Vagina (tissue), 2 donors: ENCODE measurements around the gene POU5F2. TPM values are rescaled to one million over a fixed set of nuclear protein-coding genes. Genes with fewer than 3 reads are reported as not detected.

Source experiments
- DNase-seq, 2 donors: peaks; one replicate each; pipeline ENCODE4 v3.0.0-alpha.2; 2017; ENCODE audit errors: extremely low spot score in 2 of 2
- H3K27ac ChIP-seq: fragments of 200-600 bp; sonication (generic); one replicate; pipeline ENCODE4 v1.5.1; 2019
- H3K27me3 ChIP-seq: fragments of 200-600 bp; sonication (generic); one replicate; pipeline ENCODE4 v1.5.1; 2019
- H3K36me3 ChIP-seq, 2 donors: fragments of 200-600 bp; sonication (generic); one replicate each; pipeline ENCODE4 v1.5.1; 2017 to 2019
- H3K4me1 ChIP-seq: fragments of 200-600 bp; sonication (generic); one replicate; pipeline ENCODE4 v1.5.1; 2019
- H3K4me3 ChIP-seq, 2 donors: fragments of 200-600 bp; sonication (generic); 1 replicate in 1 of 2; 2 replicates in 1 of 2; pipeline ENCODE4 v1.5.1; 2016 to 2019
- H3K9me3 ChIP-seq: fragments of 200-600 bp; sonication (generic); one replicate; pipeline ENCODE4 v1.5.1; 2019
- CTCF ChIP-seq, 3 experiments: fragments of 450-650 bp in 2 of 3; fragments of 200-600 bp in 1 of 3; sonication (generic) in 1 of 3; IDR thresholded peaks; one replicate each; pipeline ENCODE4 v1.5.1; 2017 to 2019; ENCODE audit warnings: antibody characterized with exemption in 3 of 3, mild to moderate bottlenecking in 2 of 3, moderate library complexity in 2 of 3
- POLR2A ChIP-seq, 2 donors: fragments of 450-650 bp; IDR thresholded peaks; one replicate each; pipeline ENCODE4 v1.6.1; 2017; ENCODE audit warnings: antibody characterized with exemption in 2 of 2, mild to moderate bottlenecking in 2 of 2, moderate library complexity in 2 of 2
- POLR2AphosphoS5 ChIP-seq, 2 donors: sonication (generic); formaldehyde crosslinking; IDR thresholded peaks; one replicate each; pipeline ENCODE4 v1.9.0; 2017; ENCODE audit warnings: antibody characterized with exemption in 2 of 2, mild to moderate bottlenecking in 2 of 2, low read depth in 1 of 2; ENCODE audit not compliant: insufficient read depth in 1 of 2
- intact Hi-C: fragments of 100-400 bp; cut with DNase I; formaldehyde crosslinking; loops from one replicate; pipeline ENCODE4 v1.15.1; 2023
- total RNA-seq: library from RNA; depleted of rRNA; stranded (reverse); fragments of >200 nt; gene quantifications from one replicate; pipeline ENCODE4 v1.2.3, GENCODE V29; 2016

POU5F2 gene
- total RNA-seq, 1 donor from 2014 or later = 3.2 TPM

- TF ChIP-seq POLR2AphosphoS5 (IDR thresholded peaks at IDR 0.05; ENCODE audit: insufficient read depth in 1 of 2, low read depth in 1 of 2) (no peak), POLR2A (IDR thresholded peaks at IDR 0.05) (no peak), CTCF (IDR thresholded peaks at IDR 0.05) (no peak)
- intact Hi-C loops = no loop called here
- Histone ChIP-seq H3K27ac (no peak overlapping the region), H3K4me3 (no peak overlapping the region), H3K36me3 (no peaks in the 10 kb centered on the region), H3K4me1 (no peaks in the 10 kb centered on the region), H3K9me3 (no peaks in the 10 kb centered on the region), H3K27me3 (no peaks in the 10 kb centered on the region)
- no peak for DNase-seq
Observed at GRCh38 chr5:93721511-93721910, 19.9 kb downstream of the POU5F2 start.

DNA sequence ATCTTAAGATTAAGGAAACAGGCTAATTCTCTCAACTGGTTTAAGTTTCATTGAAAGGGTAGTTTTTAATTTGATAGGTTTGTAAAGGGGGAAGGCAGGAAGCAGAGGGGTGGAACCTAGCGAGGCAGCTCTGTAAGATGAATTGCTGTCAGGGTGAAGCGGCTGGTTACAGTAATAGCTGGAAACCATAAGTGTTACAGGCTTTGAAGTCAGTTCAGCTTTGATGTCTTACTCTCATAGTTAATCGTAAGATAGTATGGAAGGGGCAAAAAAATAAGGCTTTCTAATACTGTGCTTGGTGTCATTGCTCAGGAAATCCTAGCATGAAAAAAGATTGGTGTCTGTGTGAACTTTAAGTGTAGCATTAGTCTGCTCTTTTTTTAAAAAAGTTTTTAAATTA lies 20.3 kb downstream of the POU5F2 start:
- no peak for DNase-seq
- H3K4me1 ChIP-seq = no peaks in the 10 kb centered on the region
- H3K27ac ChIP-seq = no peak overlapping the region
- no peaks in the 10 kb centered on the region for H3K36me3 ChIP-seq
- H3K9me3 ChIP-seq = no peaks in the 10 kb centered on the region
- TF ChIP-seq POLR2AphosphoS5 (IDR thresholded peaks at IDR 0.05; ENCODE audit: insufficient read depth in 1 of 2, low read depth in 1 of 2) = no peak
- TF ChIP-seq POLR2A (IDR thresholded peaks at IDR 0.05) = no peak
- no peak for TF ChIP-seq CTCF (IDR thresholded peaks at IDR 0.05)
- intact Hi-C loops = no loop called here
- no peaks in the 10 kb centered on the region for H3K27me3 ChIP-seq
- no peak overlapping the region for H3K4me3 ChIP-seq

DNA sequence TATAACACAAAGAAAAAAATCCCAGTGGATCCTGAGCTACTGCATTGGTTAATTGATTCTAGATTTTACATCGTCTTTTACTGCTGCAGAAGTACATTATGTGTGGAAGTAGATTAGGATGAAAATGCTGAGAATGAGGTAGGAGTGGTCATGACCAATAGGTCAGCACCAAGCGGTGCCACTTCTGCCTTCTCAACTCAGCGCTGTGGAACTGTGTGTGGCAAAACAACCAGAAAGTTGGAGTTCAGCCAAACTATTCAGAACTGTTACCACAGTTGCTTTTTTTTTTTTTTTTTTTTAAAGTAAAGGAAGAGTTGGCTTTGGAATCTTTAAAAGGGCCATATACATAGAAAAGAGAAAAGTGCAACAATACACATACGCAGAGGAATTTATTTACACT lies 24.2 kb downstream of the POU5F2 start:
- no peak for DNase-seq
- Histone ChIP-seq H3K4me1 (no peaks in the 10 kb centered on the region), H3K9me3 (no peaks in the 10 kb centered on the region), H3K27ac (no peak overlapping the region), H3K36me3 (no peaks in the 10 kb centered on the region), H3K27me3 (no peaks in the 10 kb centered on the region), H3K4me3 (no peak overlapping the region)
- intact Hi-C loops = no loop called here
- TF ChIP-seq POLR2AphosphoS5 (IDR thresholded peaks at IDR 0.05; ENCODE audit: insufficient read depth in 1 of 2, low read depth in 1 of 2) (no peak), CTCF (IDR thresholded peaks at IDR 0.05) (no peak), POLR2A (IDR thresholded peaks at IDR 0.05) (no peak)

- H3K9me3 ChIP-seq = no peaks in the 10 kb centered on the region
- H3K27me3 ChIP-seq = no peaks in the 10 kb centered on the region
- no peak for TF ChIP-seq POLR2A (IDR thresholded peaks at IDR 0.05)
- no peak for TF ChIP-seq POLR2AphosphoS5 (IDR thresholded peaks at IDR 0.05; ENCODE audit: insufficient read depth in 1 of 2, low read depth in 1 of 2)
- TF ChIP-seq CTCF (IDR thresholded peaks at IDR 0.05) = no peak
- no peak for DNase-seq
- no peaks in the 10 kb centered on the region for H3K4me1 ChIP-seq
- no peak overlapping the region for H3K4me3 ChIP-seq
- intact Hi-C loops = no loop called here
- no peak overlapping the region for H3K27ac ChIP-seq
- H3K36me3 ChIP-seq = no peaks in the 10 kb centered on the region
Observed at GRCh38 chr5:93716453-93716852, 24.9 kb downstream of the POU5F2 start.

GRCh38 chr5:93715761-93716160 lies 25.6 kb downstream of the POU5F2 start:
- no peaks in the 10 kb centered on the region for H3K9me3 ChIP-seq
- H3K27ac ChIP-seq = no peak overlapping the region
- no peak overlapping the region for H3K4me3 ChIP-seq
- intact Hi-C loops = no loop called here
- no peaks in the 10 kb centered on the region for H3K4me1 ChIP-seq
- no peaks in the 10 kb centered on the region for H3K36me3 ChIP-seq
- TF ChIP-seq POLR2A (IDR thresholded peaks at IDR 0.05) (no peak), POLR2AphosphoS5 (IDR thresholded peaks at IDR 0.05; ENCODE audit: insufficient read depth in 1 of 2, low read depth in 1 of 2) (no peak), CTCF (IDR thresholded peaks at IDR 0.05) (no peak)
- DNase-seq = no peak
- no peaks in the 10 kb centered on the region for H3K27me3 ChIP-seq
